ENCODE measurements around the gene C17orf107.

GRCh38 chr17:4897198-4897687, 2.1 kb upstream of the C17orf107 start:
- TF ChIP-seq CTCF (IDR thresholded peaks at IDR 0.05): no peak
- no peak for TF ChIP-seq ZFX (IDR thresholded peaks at IDR 0.05; ENCODE audit: borderline replicate concordance)

Data from 22Rv1 (cell line).